RWPE2 (cell line): ENCODE data around the gene SLC25A2.

Experiments
- ATAC-seq: fragments of 200-7000 bp; cut with Tn5 transposase; 3 replicates; pipeline ENCODE4 v1.9.1; 2021; ENCODE audit warnings: low read depth
- DNase-seq: peaks from one replicate; pipeline ENCODE4 v3.0.0-alpha.2; 2020; ENCODE audit warnings: low spot score
- H3K27ac ChIP-seq: fragments of 450-650 bp; 2 replicates; pipeline ENCODE4 v1.5.1; 2017; ENCODE audit warnings: mild to moderate bottlenecking; ENCODE audit not compliant: poor library complexity, severe bottlenecking
- H3K27me3 ChIP-seq: fragments of 250-450 bp; sonication (Bioruptor Pico); 2 replicates; pipeline ENCODE4 v1.5.1; 2021; ENCODE audit warnings: mild to moderate bottlenecking, moderate library complexity; ENCODE audit not compliant: insufficient read depth, poor library complexity, severe bottlenecking
- H3K36me3 ChIP-seq: fragments of 250-450 bp; sonication (Bioruptor Pico); 2 replicates; pipeline ENCODE4 v1.5.1; 2020; ENCODE audit warnings: low read depth, mild to moderate bottlenecking, moderate library complexity
- H3K4me1 ChIP-seq: fragments of 250-450 bp; sonication (Bioruptor Pico); 2 replicates; pipeline ENCODE4 v1.5.1; 2021; ENCODE audit warnings: mild to moderate bottlenecking, moderate library complexity; ENCODE audit not compliant: insufficient read depth, poor library complexity, severe bottlenecking
- H3K4me3 ChIP-seq: fragments of 250-450 bp; sonication (Bioruptor Pico); 2 replicates; pipeline ENCODE4 v1.5.1; 2021; ENCODE audit warnings: mild to moderate bottlenecking, moderate library complexity; ENCODE audit not compliant: severe bottlenecking
- H3K9me3 ChIP-seq: fragments of 250-450 bp; sonication (Bioruptor Pico); 2 replicates; pipeline ENCODE4 v1.5.1; 2021; ENCODE audit warnings: mild to moderate bottlenecking, moderate library complexity; ENCODE audit not compliant: severe bottlenecking
- CTCF ChIP-seq: fragments of 450-650 bp; IDR thresholded peaks from one replicate; pipeline ENCODE4 v1.5.1; 2017; ENCODE audit warnings: mild to moderate bottlenecking, moderate library complexity; ENCODE audit not compliant: poor library complexity, severe bottlenecking

Gene SLC25A2

GRCh38 chr5:141306630-141307029 lies 2.8 kb upstream of the SLC25A2 start:
- H3K4me1 ChIP-seq = no peaks in the 10 kb centered on the region
- H3K4me3 ChIP-seq = no peak overlapping the region
- H3K9me3 ChIP-seq = peaks cover 11% of the 10 kb centered on the region
- no peaks in the 10 kb centered on the region for H3K27me3 ChIP-seq
- no peak for DNase-seq
- ATAC-seq = no peak
- TF ChIP-seq CTCF = no peak
- H3K27ac ChIP-seq = no peak overlapping the region
- no peaks in the 10 kb centered on the region for H3K36me3 ChIP-seq

GRCh38 chr5:141298376-141298775 lies 5.5 kb downstream of the SLC25A2 start:
- Histone ChIP-seq H3K27ac (no peak overlapping the region), H3K36me3 (no peaks in the 10 kb centered on the region), H3K4me3 (no peak overlapping the region), H3K9me3 (peaks cover 8% of the 10 kb centered on the region), H3K27me3 (no peaks in the 10 kb centered on the region), H3K4me1 (no peaks in the 10 kb centered on the region)
- no peak for ATAC-seq
- TF ChIP-seq CTCF = no peak
- no peak for DNase-seq

GRCh38 chr5:141272906-141273305 lies 30.9 kb downstream of the SLC25A2 start:
- H3K4me1 ChIP-seq = no peaks in the 10 kb centered on the region
- no peak for TF ChIP-seq CTCF
- H3K36me3 ChIP-seq = no peaks in the 10 kb centered on the region
- H3K4me3 ChIP-seq = no peak overlapping the region
- ATAC-seq (no peak), DNase-seq (no peak)
- H3K27me3 ChIP-seq = no peaks in the 10 kb centered on the region
- H3K9me3 ChIP-seq = peaks cover 6% of the 10 kb centered on the region
- no peak overlapping the region for H3K27ac ChIP-seq

GRCh38 chr5:141269195-141269594 lies 34.7 kb downstream of the SLC25A2 start:
- no peaks in the 10 kb centered on the region for H3K36me3 ChIP-seq
- DNase-seq (no peak), ATAC-seq (no peak)
- peaks cover 20% of the 10 kb centered on the region for H3K9me3 ChIP-seq
- H3K27me3 ChIP-seq = no peaks in the 10 kb centered on the region
- no peak overlapping the region for H3K4me3 ChIP-seq
- no peak for TF ChIP-seq CTCF
- no peak overlapping the region for H3K27ac ChIP-seq
- H3K4me1 ChIP-seq = no peaks in the 10 kb centered on the region

GRCh38 chr5:141261238-141261546 lies 42.7 kb downstream of the SLC25A2 start:
- no peak for TF ChIP-seq CTCF
- Histone ChIP-seq H3K27me3 (no peaks in the 10 kb centered on the region), H3K36me3 (no peaks in the 10 kb centered on the region), H3K27ac (no peak overlapping the region), H3K9me3 (peaks cover 56% of the 10 kb centered on the region), H3K4me3 (no peak overlapping the region), H3K4me1 (no peaks in the 10 kb centered on the region)
- ATAC-seq = no peak
- no peak for DNase-seq
